Measurements from ENCODE around the gene FBXL16. TPM values are rescaled to one million over a fixed set of nuclear protein-coding genes. Genes with fewer than 3 reads are reported as not detected.

Gene FBXL16
- total RNA-seq, 1 donor from 2014 or later = 0.46 TPM

GRCh38 chr16:704552-705380 is 835 bp downstream of the FBXL16 start:
- H3K4me3 ChIP-seq (ENCODE audit: low read depth, low read length) = no peak overlapping the region
- DNase-seq (ENCODE audit: low read depth) = no peak
- no peak for TF ChIP-seq CTCF (conservative IDR thresholded peaks at IDR 0.05; ENCODE audit: low read depth, low read length)

- H3K4me3 ChIP-seq (ENCODE audit: low read depth, low read length) = no peak overlapping the region
- DNase-seq (ENCODE audit: low read depth) = no peak
- TF ChIP-seq CTCF (conservative IDR thresholded peaks at IDR 0.05; ENCODE audit: low read depth, low read length) = no peak
Measured at GRCh38 chr16:704047-704446, 1.6 kb downstream of the FBXL16 start.

- no peak for TF ChIP-seq CTCF (conservative IDR thresholded peaks at IDR 0.05; ENCODE audit: low read depth, low read length)
- H3K4me3 ChIP-seq (ENCODE audit: low read depth, low read length) = no peak overlapping the region
Measured at GRCh38 chr16:703406-703805, 2.2 kb downstream of the FBXL16 start.

GRCh38 chr16:702341-702740 is 3.3 kb downstream of the FBXL16 start:
- no peak overlapping the region for H3K4me3 ChIP-seq (ENCODE audit: low read depth, low read length)
- no peak for TF ChIP-seq CTCF (conservative IDR thresholded peaks at IDR 0.05; ENCODE audit: low read depth, low read length)
- DNase-seq (ENCODE audit: low read depth) = no peak

More at GRCh38 chr16:703406-703805, 2.2 kb downstream of the FBXL16 start:
- no peak for DNase-seq (ENCODE audit: low read depth)

- no peak for TF ChIP-seq CTCF (conservative IDR thresholded peaks at IDR 0.05; ENCODE audit: low read depth, low read length)
- H3K4me3 ChIP-seq (ENCODE audit: low read depth, low read length) = no peak overlapping the region
- DNase-seq (ENCODE audit: low read depth) = no peak
Measured at GRCh38 chr16:700684-701584, 4.7 kb downstream of the FBXL16 start.

- H3K4me3 ChIP-seq (ENCODE audit: low read depth, low read length) = no peak overlapping the region
- no peak for TF ChIP-seq CTCF (conservative IDR thresholded peaks at IDR 0.05; ENCODE audit: low read depth, low read length)
- no peak for DNase-seq (ENCODE audit: low read depth)
Measured at GRCh38 chr16:698911-699671, 6.5 kb downstream of the FBXL16 start.
